Neural cell (in vitro differentiated cells): ENCODE measurements around the gene JMJD6. TPM values are rescaled to one million over a fixed set of nuclear protein-coding genes. Genes with fewer than 3 reads are reported as not detected.
"Not testable (repeated sequence)": the region's sequence is repeated elsewhere in the genome, so short reads cannot be mapped to it uniquely, and the experiment has no call there.

Experiments
- H2AFZ ChIP-seq: fragments of 200-600, 300-800 bp; sonication (generic), shearing (Covaris generic); 2 replicates; pipeline ENCODE4 v1.6.0; 2014; ENCODE audit warnings: low read depth, mild to moderate bottlenecking, antibody characterized with exemption, low read length, moderate library complexity
- H3F3A ChIP-seq: fragments of 200-600 bp; shearing (Covaris generic); 2 replicates; pipeline ENCODE4 v1.6.1; 2016; ENCODE audit warnings: mild to moderate bottlenecking, moderate library complexity, mixed read lengths, antibody characterized with exemption, low read length; ENCODE audit not compliant: insufficient read depth, poor library complexity, severe bottlenecking
- H3K27ac ChIP-seq: fragments of 200-600, 300-800 bp; sonication (generic), shearing (Covaris generic); 2 replicates; pipeline ENCODE4 v1.5.1; 2014; ENCODE audit warnings: mild to moderate bottlenecking, low read length, moderate library complexity
- H3K27me3 ChIP-seq: fragments of 300-800, 200-600 bp; sonication (generic), shearing (Covaris generic); 2 replicates; pipeline ENCODE4 v1.6.0; 2014; ENCODE audit warnings: mild to moderate bottlenecking, low read depth, low read length, moderate library complexity; ENCODE audit not compliant: insufficient read depth
- H3K36me3 ChIP-seq: fragments of 300-800, 200-600 bp; sonication (generic), shearing (Covaris generic); 2 replicates; pipeline ENCODE4 v1.5.1; 2014; ENCODE audit warnings: mild to moderate bottlenecking, antibody characterized with exemption, low read length, moderate library complexity; ENCODE audit not compliant: insufficient read depth
- H3K4me2 ChIP-seq: fragments of 300-800, 200-600 bp; sonication (generic), shearing (Covaris generic); 2 replicates; pipeline ENCODE4 v1.6.0; 2014; ENCODE audit warnings: mild to moderate bottlenecking, low read length
- H3K4me3 ChIP-seq: fragments of 300-800, 200-600 bp; sonication (generic), shearing (Covaris generic); 2 replicates; pipeline ENCODE4 v1.5.1; 2014; ENCODE audit warnings: mild to moderate bottlenecking, low read length, moderate library complexity
- H3K79me2 ChIP-seq: fragments of 200-600 bp; shearing (Covaris generic); replicated peaks from 2 replicates; pipeline ENCODE4 v1.6.0; 2014; ENCODE audit warnings: mild to moderate bottlenecking, low read length, moderate library complexity; ENCODE audit not compliant: insufficient read depth
- H3K9ac ChIP-seq: fragments of 300-800, 200-600 bp; sonication (generic), shearing (Covaris generic); 2 replicates; pipeline ENCODE4 v1.6.1; 2016; ENCODE audit warnings: mild to moderate bottlenecking, low read length, mixed read lengths
- H3K9me2 ChIP-seq: fragments of 200-600 bp; shearing (Covaris generic); 2 replicates; pipeline ENCODE4 v1.6.1; 2016; ENCODE audit warnings: mild to moderate bottlenecking, low read length, mixed read lengths; ENCODE audit not compliant: insufficient read depth
- H3K9me3 ChIP-seq: fragments of 200-600, 300-800 bp; sonication (generic), shearing (Covaris generic); 2 replicates; pipeline ENCODE4 v1.6.1; 2016; ENCODE audit warnings: mild to moderate bottlenecking, mixed run types, low read length, moderate library complexity, mixed read lengths
- H4K20me1 ChIP-seq: fragments of 200-600 bp; shearing (Covaris generic); 2 replicates; pipeline ENCODE4 v1.6.1; 2016; ENCODE audit warnings: mild to moderate bottlenecking, mixed run types; ENCODE audit not compliant: insufficient read depth
- EP300 ChIP-seq: fragments of 450-650 bp; conservative IDR thresholded peaks from 2 replicates; pipeline ENCODE4 v1.6.1; 2014; ENCODE audit warnings: antibody characterized with exemption, mild to moderate bottlenecking, moderate library complexity; ENCODE audit not compliant: poor library complexity, severe bottlenecking
- EZH2 ChIP-seq: fragments of 200-600, 300-800 bp; shearing (Covaris generic), sonication (generic); IDR thresholded peaks from 2 replicates; pipeline ENCODE4 v1.6.1; 2014; ENCODE audit warnings: antibody characterized with exemption, low read length, borderline replicate concordance, mild to moderate bottlenecking; ENCODE audit not compliant: insufficient read depth, poor library complexity, severe bottlenecking
- MXI1 ChIP-seq: fragments of 450-650 bp; conservative IDR thresholded peaks from 2 replicates; pipeline ENCODE4 v1.6.1; 2014; ENCODE audit warnings: antibody characterized with exemption, mild to moderate bottlenecking; ENCODE audit not compliant: poor library complexity, severe bottlenecking
- POLR2AphosphoS5 ChIP-seq: IDR thresholded peaks from 2 replicates; pipeline ENCODE4 v1.6.1; 2012
- RAD21 ChIP-seq: fragments of 450-650 bp; conservative IDR thresholded peaks from 2 replicates; pipeline ENCODE4 v1.6.1; 2014; ENCODE audit warnings: antibody characterized with exemption, mild to moderate bottlenecking, moderate library complexity
- SMC3 ChIP-seq: fragments of 450-650 bp; conservative IDR thresholded peaks from 2 replicates; pipeline ENCODE4 v1.6.1; 2014; ENCODE audit warnings: antibody characterized with exemption, mild to moderate bottlenecking, moderate library complexity; ENCODE audit not compliant: poor library complexity
- TAF1 ChIP-seq: IDR thresholded peaks from 2 replicates; pipeline ENCODE4 v1.6.1; 2012; ENCODE audit warnings: low read depth
- polyA plus RNA-seq: library from polyadenylated mRNA; depleted of rRNA; stranded (reverse); fragments of >200 nt; gene quantifications from 2 replicates; pipeline ENCODE4 v1.2.3, GENCODE V29; 2014
- TF ChIP-seq, protein P1 (sequence below): fragments of 450-650 bp; IDR thresholded peaks from 2 replicates; pipeline ENCODE4 v1.5.1; 2014; ENCODE audit warnings: antibody characterized with exemption, mild to moderate bottlenecking, moderate library complexity; ENCODE audit not compliant: poor library complexity, severe bottlenecking
- TF ChIP-seq, protein P2 (sequence below): IDR thresholded peaks from 2 replicates; pipeline ENCODE4 v1.6.1; 2012; ENCODE audit warnings: borderline replicate concordance

Gene JMJD6
- polyA plus RNA-seq, 1 donor from 2014 or later, result 21.7 TPM

DNA sequence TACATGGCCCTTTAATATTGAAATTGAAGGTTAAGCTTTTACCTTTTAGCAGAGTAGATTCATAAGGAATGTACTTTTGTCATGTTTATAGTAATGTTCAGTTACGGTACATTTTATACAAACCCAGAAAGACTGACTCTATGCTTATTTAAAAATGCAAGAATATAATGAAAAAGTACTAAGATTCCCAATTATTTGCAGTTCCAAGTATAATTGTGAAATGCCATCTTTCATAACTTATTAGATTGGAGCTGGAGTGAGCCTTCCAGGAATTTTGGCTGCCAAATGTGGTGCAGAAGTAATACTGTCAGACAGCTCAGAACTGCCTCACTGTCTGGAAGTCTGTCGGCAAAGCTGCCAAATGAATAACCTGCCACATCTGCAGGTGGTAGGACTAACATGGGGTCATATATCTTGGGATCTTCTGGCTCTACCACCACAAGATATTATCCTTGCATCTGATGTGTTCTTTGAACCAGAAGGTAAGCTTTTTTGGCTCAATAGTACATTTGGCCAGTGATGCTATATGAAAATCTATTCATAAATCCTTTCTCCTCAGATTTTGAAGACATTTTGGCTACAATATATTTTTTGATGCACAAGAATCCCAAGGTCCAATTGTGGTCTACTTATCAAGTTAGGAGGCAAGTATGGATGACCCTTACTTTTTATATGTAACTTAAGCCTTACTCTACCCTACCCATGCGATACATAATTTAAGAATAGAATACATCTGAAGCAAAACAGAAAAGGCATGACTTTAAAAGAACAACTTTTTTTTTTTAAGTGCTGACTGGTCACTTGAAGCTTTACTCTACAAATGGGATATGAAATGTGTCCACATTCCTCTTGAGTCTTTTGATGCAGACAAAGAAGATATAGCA is 6.6 kb upstream of the JMJD6 start:
- Histone ChIP-seq H3K4me3 (peak overlapping the region; percentile 93), H3K4me2 (no peak overlapping the region), H3K27ac (no peak overlapping the region), H4K20me1 (peaks cover 7% of the 10 kb centered on the region), H2AFZ (no peak overlapping the region), H3K27me3 (no peaks in the 10 kb centered on the region), H3K9me3 (no peaks in the 10 kb centered on the region), H3F3A (peaks cover 2% of the 10 kb centered on the region), H3K79me2 (peaks cover 39% of the 10 kb centered on the region), H3K9ac (no peak overlapping the region), H3K36me3 (no peaks in the 10 kb centered on the region), H3K9me2 (no peaks in the 10 kb centered on the region)
- no peak for TF ChIP-seq SMC3
- no peak for TF ChIP-seq RAD21
- TF ChIP-seq, protein P1, sequence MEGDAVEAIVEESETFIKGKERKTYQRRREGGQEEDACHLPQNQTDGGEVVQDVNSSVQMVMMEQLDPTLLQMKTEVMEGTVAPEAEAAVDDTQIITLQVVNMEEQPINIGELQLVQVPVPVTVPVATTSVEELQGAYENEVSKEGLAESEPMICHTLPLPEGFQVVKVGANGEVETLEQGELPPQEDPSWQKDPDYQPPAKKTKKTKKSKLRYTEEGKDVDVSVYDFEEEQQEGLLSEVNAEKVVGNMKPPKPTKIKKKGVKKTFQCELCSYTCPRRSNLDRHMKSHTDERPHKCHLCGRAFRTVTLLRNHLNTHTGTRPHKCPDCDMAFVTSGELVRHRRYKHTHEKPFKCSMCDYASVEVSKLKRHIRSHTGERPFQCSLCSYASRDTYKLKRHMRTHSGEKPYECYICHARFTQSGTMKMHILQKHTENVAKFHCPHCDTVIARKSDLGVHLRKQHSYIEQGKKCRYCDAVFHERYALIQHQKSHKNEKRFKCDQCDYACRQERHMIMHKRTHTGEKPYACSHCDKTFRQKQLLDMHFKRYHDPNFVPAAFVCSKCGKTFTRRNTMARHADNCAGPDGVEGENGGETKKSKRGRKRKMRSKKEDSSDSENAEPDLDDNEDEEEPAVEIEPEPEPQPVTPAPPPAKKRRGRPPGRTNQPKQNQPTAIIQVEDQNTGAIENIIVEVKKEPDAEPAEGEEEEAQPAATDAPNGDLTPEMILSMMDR, result no peak
- no peak for TF ChIP-seq POLR2AphosphoS5
- TF ChIP-seq EZH2, result no peak
- no peak for TF ChIP-seq TAF1
- TF ChIP-seq, protein P2, sequence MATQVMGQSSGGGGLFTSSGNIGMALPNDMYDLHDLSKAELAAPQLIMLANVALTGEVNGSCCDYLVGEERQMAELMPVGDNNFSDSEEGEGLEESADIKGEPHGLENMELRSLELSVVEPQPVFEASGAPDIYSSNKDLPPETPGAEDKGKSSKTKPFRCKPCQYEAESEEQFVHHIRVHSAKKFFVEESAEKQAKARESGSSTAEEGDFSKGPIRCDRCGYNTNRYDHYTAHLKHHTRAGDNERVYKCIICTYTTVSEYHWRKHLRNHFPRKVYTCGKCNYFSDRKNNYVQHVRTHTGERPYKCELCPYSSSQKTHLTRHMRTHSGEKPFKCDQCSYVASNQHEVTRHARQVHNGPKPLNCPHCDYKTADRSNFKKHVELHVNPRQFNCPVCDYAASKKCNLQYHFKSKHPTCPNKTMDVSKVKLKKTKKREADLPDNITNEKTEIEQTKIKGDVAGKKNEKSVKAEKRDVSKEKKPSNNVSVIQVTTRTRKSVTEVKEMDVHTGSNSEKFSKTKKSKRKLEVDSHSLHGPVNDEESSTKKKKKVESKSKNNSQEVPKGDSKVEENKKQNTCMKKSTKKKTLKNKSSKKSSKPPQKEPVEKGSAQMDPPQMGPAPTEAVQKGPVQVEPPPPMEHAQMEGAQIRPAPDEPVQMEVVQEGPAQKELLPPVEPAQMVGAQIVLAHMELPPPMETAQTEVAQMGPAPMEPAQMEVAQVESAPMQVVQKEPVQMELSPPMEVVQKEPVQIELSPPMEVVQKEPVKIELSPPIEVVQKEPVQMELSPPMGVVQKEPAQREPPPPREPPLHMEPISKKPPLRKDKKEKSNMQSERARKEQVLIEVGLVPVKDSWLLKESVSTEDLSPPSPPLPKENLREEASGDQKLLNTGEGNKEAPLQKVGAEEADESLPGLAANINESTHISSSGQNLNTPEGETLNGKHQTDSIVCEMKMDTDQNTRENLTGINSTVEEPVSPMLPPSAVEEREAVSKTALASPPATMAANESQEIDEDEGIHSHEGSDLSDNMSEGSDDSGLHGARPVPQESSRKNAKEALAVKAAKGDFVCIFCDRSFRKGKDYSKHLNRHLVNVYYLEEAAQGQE, result no peak
- TF ChIP-seq MXI1, result no peak
- TF ChIP-seq EP300, result no peak

DNA sequence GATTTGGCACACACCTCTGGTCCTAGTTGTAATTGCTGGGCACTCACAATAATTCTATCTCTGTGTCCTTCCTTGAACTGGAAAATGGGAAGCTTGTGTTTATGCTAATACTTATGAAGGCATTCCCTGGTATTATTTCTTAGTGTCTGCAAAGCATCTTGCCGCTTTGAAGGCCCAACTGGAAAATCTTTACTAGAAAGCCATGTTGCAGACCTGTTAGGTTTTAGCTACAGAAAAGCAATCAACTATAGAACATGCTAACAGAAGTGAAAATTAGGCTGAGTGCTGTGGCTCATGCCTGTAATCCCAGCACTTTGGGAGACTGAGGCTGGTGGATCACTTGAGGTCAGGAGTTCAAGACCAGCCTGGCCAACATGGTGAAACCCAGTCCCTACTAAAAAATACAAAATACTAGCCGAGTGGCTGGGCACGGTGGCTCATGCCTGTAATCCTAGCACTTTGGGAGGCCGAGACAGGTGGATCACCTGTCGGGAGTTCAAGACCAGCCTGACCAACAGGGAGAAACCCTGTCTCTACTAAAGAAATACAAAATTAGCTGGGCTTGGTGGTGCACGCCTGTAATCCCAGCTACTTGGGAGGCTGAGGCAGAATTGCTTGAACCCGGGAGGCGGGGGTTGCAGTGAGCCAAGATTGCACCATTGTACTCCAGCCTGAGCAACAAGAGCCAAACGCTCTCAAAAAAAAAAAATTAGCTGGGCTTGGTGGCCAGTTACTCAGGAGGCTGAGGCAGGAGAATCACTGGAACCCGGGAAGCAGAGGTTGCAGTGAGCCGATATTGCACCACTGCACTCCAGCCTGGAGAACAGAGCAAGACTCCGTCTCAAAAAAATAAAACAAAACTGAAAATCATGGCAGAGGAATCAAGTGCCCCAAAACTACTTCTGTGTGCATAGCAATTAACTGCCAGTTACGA is 5.7 kb upstream of the JMJD6 start:
- H3K9me2 ChIP-seq, H3K36me3 ChIP-seq, H3K9me3 ChIP-seq, H3K9ac ChIP-seq, H3K27ac ChIP-seq, H4K20me1 ChIP-seq, H3K4me2 ChIP-seq, H3K27me3 ChIP-seq, H3F3A ChIP-seq, H2AFZ ChIP-seq, H3K4me3 ChIP-seq: not testable (repeated sequence)
- peaks cover 47% of the 10 kb centered on the region for H3K79me2 ChIP-seq
